Esophagus muscularis mucosa (tissue), 4 donors: Measurements from ENCODE around the gene COQ10A.

ENCODE experiments used
- EP300 ChIP-seq: sonication (generic); formaldehyde crosslinking; IDR thresholded peaks from one replicate; pipeline ENCODE4 v1.6.1; 2017; ENCODE audit warnings: antibody characterized with exemption
- POLR2A ChIP-seq: fragments of 450-650 bp; IDR thresholded peaks from one replicate; pipeline ENCODE4 v1.6.1; 2017; ENCODE audit warnings: antibody characterized with exemption, moderate library complexity, mild to moderate bottlenecking, low read depth
- POLR2AphosphoS5 ChIP-seq, 2 donors: sonication (generic); formaldehyde crosslinking; IDR thresholded peaks; one replicate each; pipeline ENCODE4 v1.6.1; 2017; ENCODE audit warnings: antibody characterized with exemption in 2 of 2
- TF ChIP-seq, protein P1 (sequence below), 3 experiments: fragments of 200-600 bp in 2 of 3; fragments of 450-650 bp in 1 of 3; sonication (generic) in 2 of 3; IDR thresholded peaks; one replicate each; pipeline ENCODE4 v1.5.1; 2017 to 2019; ENCODE audit warnings: antibody characterized with exemption in 3 of 3, mild to moderate bottlenecking in 2 of 3, moderate library complexity in 1 of 3

DNA sequence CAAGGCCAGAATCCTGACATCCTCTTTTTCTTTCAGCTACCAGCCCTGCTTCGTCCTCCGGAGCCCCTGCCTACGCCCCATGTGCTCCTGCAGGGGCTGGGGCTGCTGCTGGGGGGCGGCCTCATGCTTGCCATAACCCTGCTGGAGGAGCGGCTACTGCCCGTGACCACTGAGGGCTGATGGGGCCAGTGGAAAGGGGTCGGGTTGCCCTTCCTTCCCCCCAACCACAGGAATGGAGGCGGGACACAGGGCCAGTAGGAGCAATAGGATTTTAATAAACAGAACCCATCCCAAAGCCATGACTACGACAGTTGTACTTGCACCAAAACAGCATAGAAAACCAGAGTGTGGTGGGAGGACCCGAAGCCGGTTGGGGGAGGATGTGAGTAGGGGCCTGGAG, 29.2 kb upstream of the COQ10A start:
- TF ChIP-seq, protein P1, sequence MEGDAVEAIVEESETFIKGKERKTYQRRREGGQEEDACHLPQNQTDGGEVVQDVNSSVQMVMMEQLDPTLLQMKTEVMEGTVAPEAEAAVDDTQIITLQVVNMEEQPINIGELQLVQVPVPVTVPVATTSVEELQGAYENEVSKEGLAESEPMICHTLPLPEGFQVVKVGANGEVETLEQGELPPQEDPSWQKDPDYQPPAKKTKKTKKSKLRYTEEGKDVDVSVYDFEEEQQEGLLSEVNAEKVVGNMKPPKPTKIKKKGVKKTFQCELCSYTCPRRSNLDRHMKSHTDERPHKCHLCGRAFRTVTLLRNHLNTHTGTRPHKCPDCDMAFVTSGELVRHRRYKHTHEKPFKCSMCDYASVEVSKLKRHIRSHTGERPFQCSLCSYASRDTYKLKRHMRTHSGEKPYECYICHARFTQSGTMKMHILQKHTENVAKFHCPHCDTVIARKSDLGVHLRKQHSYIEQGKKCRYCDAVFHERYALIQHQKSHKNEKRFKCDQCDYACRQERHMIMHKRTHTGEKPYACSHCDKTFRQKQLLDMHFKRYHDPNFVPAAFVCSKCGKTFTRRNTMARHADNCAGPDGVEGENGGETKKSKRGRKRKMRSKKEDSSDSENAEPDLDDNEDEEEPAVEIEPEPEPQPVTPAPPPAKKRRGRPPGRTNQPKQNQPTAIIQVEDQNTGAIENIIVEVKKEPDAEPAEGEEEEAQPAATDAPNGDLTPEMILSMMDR (IDR thresholded peaks at IDR 0.05), result no peak
- TF ChIP-seq POLR2AphosphoS5 (IDR thresholded peaks at IDR 0.05) (no peak), POLR2A (no peak), EP300 (no peak)
